Anterior cingulate cortex (tissue), 58 donors: ENCODE measurements around the gene OCEL1.
"Not testable (repeated sequence)": the region's sequence is repeated elsewhere in the genome, so short reads cannot be mapped to it uniquely, and the experiment has no call there.

ENCODE experiments used
- DNase-seq, 58 donors: peaks; one replicate each; lab custom pipeline; 2025; lab: John Stamatoyannopoulos, UW

Gene OCEL1

GRCh38 chr19:17226002-17226933 lies at the start of gene OCEL1:
OCEL1 (plus strand) TSS chr19:17226226; CDS start chr19:17226248, 22 bp downstream.
- peak; percentile 85 to 99 (median 97) for DNase-seq

- no peak for DNase-seq
Observed at GRCh38 chr19:17178291-17178690, 47.7 kb upstream of the OCEL1 start.

GRCh38 chr19:17180997-17181702 lies 44.9 kb upstream of the OCEL1 start:
- no peak for DNase-seq

- no peak for DNase-seq
Observed at GRCh38 chr19:17183271-17183761, 42.7 kb upstream of the OCEL1 start.

GRCh38 chr19:17183858-17184321 lies 42.1 kb upstream of the OCEL1 start:
- DNase-seq, result peak in 1 of 58 donors; percentile 3

- DNase-seq, result peak in 1 of 58 donors; percentile 0
Observed at GRCh38 chr19:17184371-17184841, 41.6 kb upstream of the OCEL1 start.

GRCh38 chr19:17185590-17185989 lies 40.4 kb upstream of the OCEL1 start:
- no peak for DNase-seq

- DNase-seq, result not testable (repeated sequence)
Observed at GRCh38 chr19:17191736-17192135, 34.3 kb upstream of the OCEL1 start.

GRCh38 chr19:17192751-17193150 lies 33.3 kb upstream of the OCEL1 start:
- no peak for DNase-seq

- DNase-seq, result no peak
Observed at GRCh38 chr19:17194608-17195007, 31.4 kb upstream of the OCEL1 start.

GRCh38 chr19:17195106-17195505 lies 30.9 kb upstream of the OCEL1 start:
- no peak for DNase-seq

GRCh38 chr19:17196610-17197009 lies 29.4 kb upstream of the OCEL1 start:
- DNase-seq, result no peak

- DNase-seq, result no peak
Observed at GRCh38 chr19:17197666-17198065, 28.4 kb upstream of the OCEL1 start.

- DNase-seq, result peak in 1 of 58 donors; percentile 16
Observed at GRCh38 chr19:17200408-17201079, 25.5 kb upstream of the OCEL1 start.

GRCh38 chr19:17202249-17202648 lies 23.8 kb upstream of the OCEL1 start:
- DNase-seq, result no peak

GRCh38 chr19:17202713-17203112 lies 23.3 kb upstream of the OCEL1 start:
- no peak for DNase-seq

- peak in 31 of 58 donors; percentile 3 to 66 (median 20) for DNase-seq
Observed at GRCh38 chr19:17205237-17206140, 20.5 kb upstream of the OCEL1 start.

- DNase-seq, result no peak
Observed at GRCh38 chr19:17206736-17207581, 19.1 kb upstream of the OCEL1 start.
